PC-3 (cell line): ENCODE measurements around the gene PFKFB1.

Experiments
- CTCF ChIP-seq: fragments of 300-600 bp; sonication (generic); conservative IDR thresholded peaks from 2 replicates; pipeline ENCODE4 v1.5.1; 2017; ENCODE audit warnings: antibody characterized with exemption, low read depth, mild to moderate bottlenecking, low read length
- EZH2 ChIP-seq: fragments of 300-600 bp; sonication (generic); IDR thresholded peaks from one replicate; pipeline ENCODE4 v1.6.1; 2017; ENCODE audit warnings: antibody characterized with exemption, mild to moderate bottlenecking, low read length; ENCODE audit not compliant: unreplicated experiment

GRCh38 chrX:55039471-55039870 lies 45.5 kb upstream of the PFKFB1 start:
- TF ChIP-seq CTCF (no peak), EZH2 (no peak)
